ENCODE data around the gene ARPC5L. TPM values are rescaled to one million over a fixed set of nuclear protein-coding genes. Genes with fewer than 3 reads are reported as not detected.

Gene ARPC5L
- total and polyA plus RNA-seq, 2 of the 8 experiments (the other 6 are each of a cell fraction or from before 2014, with no cell fraction given) = 34.1 to 50.6 TPM

- no peak for FAIRE-seq
- no peak overlapping the region for H4K8ac ChIP-seq (ENCODE audit: extremely low read depth, insufficient read depth, low read length)
Observed at GRCh38 chr9:124913378-124913777, 51.4 kb downstream of the ARPC5L start.

More at GRCh38 chr9:124913378-124913777, 51.4 kb downstream of the ARPC5L start:
- no peak overlapping the region for H3K23ac ChIP-seq (ENCODE audit: insufficient read length)
- CTCF ChIA-PET (ENCODE audit: partially characterized antibody) = interaction anchor here (1.7 kb wide), 1 partner anchor 529 kb away, joined by 3 read pairs; no protein-coding TSS in a partner anchor
- no peak overlapping the region for H4K91ac ChIP-seq (replicated peaks; ENCODE audit: insufficient read length, low read length)
- H3K36me3 ChIP-seq (ENCODE audit: control insufficient read depth in 2 of 4, insufficient read depth in 4 of 4, low read length in 3 of 4) = peaks cover 0 to 7% (median 2%) of the 10 kb centered on the region in 4 experiments; a peak in 2 of 8 replicates
- no peaks in the 10 kb centered on the region for H3K9me3 ChIP-seq (ENCODE audit: insufficient read depth in 2 of 2, low read depth in 1 of 2, low read length in 1 of 2)
- no peak overlapping the region for H2BK120ac ChIP-seq (replicated peaks; ENCODE audit: low read depth, low read length)
- no peak overlapping the region for H2BK20ac ChIP-seq (ENCODE audit: low read length)
- H2AFZ ChIP-seq (ENCODE audit: low read length) = no peak overlapping the region
- no peak for DNase-seq (ENCODE audit: low read depth in 1 of 2, low spot score in 2 of 2)
- H2BK15ac ChIP-seq (ENCODE audit: low read length) = no peak overlapping the region
- no peaks in the 10 kb centered on the region for H3K79me2 ChIP-seq (ENCODE audit: control insufficient read depth in 1 of 2, insufficient read depth in 2 of 2, low read length in 2 of 2)
- H3K9ac ChIP-seq (replicated peaks in 1 of 4; ENCODE audit: extremely low read depth in 1 of 4, low read depth in 3 of 4, low read length in 3 of 4) = no peak overlapping the region
- POLR2A ChIA-PET (ENCODE audit: partially characterized antibody) = interaction anchor here (1.5 kb wide), 1 partner anchor 16 kb away, joined by 3 read pairs; no protein-coding TSS in a partner anchor
- no peak overlapping the region for H4K5ac ChIP-seq (ENCODE audit: insufficient read length, low read depth, low read length)
- no peak overlapping the region for H3K4me3 ChIP-seq (ENCODE audit: extremely low read depth in 1 of 4, insufficient read depth in 2 of 4, low read depth in 3 of 4, low read length in 4 of 4)
- no peak overlapping the region for H2BK5ac ChIP-seq (ENCODE audit: low read depth, low read length)
- H3K4me2 ChIP-seq (ENCODE audit: insufficient read depth in 1 of 2, low read depth in 2 of 2, low read length in 2 of 2) = no peak overlapping the region
- WGBS, 2 experiments (ENCODE audit: extremely low coverage in 1 of 2, insufficient coverage in 1 of 2, insufficient read length in 1 of 2, insufficient replicate concordance in 2 of 2, low coverage in 1 of 2, low lambda C conversion rate in 2 of 2, missing lambda C conversion rate in 1 of 2) = 90% methylated on average over 2 of the region's 2 CpGs; no CpG with 5 or more reads in 1 of the 2 experiments
- no peak overlapping the region for H3K27ac ChIP-seq (ENCODE audit: low read depth, low read length)
- no peaks in the 10 kb centered on the region for H3K4me1 ChIP-seq (replicated peaks in 1 of 4; ENCODE audit: control insufficient read depth in 3 of 4, insufficient read depth in 4 of 4, low read length in 3 of 4)
- H3K4ac ChIP-seq (replicated peaks; ENCODE audit: insufficient read length, low read depth, low read length) = no peak overlapping the region
- TF ChIP-seq SIX5 (IDR thresholded peaks at IDR 0.05; ENCODE audit: low read depth, low read length) (no peak), TAF1 (IDR thresholded peaks at IDR 0.05; ENCODE audit: low read depth, low read length) (no peak), TAF7 (optimal IDR thresholded peaks at IDR 0.05; ENCODE audit: borderline replicate concordance, low read depth, low read length) (no peak), GTF2F1 (IDR thresholded peaks at IDR 0.05; ENCODE audit: borderline replicate concordance, low read depth, low read length) (no peak), E2F6 (IDR thresholded peaks at IDR 0.05) (no peak)
- peaks cover 0 to 2% of the 10 kb centered on the region in 2 experiments for H4K20me1 ChIP-seq (replicated peaks in 1 of 2; ENCODE audit: control insufficient read depth in 1 of 2, insufficient read depth in 2 of 2, low read length in 2 of 2)
- H3K27me3 ChIP-seq (replicated peaks in 1 of 4; ENCODE audit: control insufficient read depth in 3 of 4, extremely low read depth in 1 of 4, insufficient read depth in 3 of 4, low read length in 3 of 4) = no peaks in the 10 kb centered on the region
- H3K23me2 ChIP-seq (ENCODE audit: low read depth, low read length) = no peaks in the 10 kb centered on the region
- no peak overlapping the region for H2AK5ac ChIP-seq (ENCODE audit: low read depth, low read length)
- H3K56ac ChIP-seq (replicated peaks; ENCODE audit: insufficient read length, low read depth, low read length) = no peak overlapping the region
- no peak overlapping the region for H2BK12ac ChIP-seq (ENCODE audit: low read depth, low read length)
- no peak overlapping the region for H3K14ac ChIP-seq (ENCODE audit: insufficient read length)
- H3K18ac ChIP-seq (ENCODE audit: extremely low read depth, low read length) = no peak overlapping the region
- H3K79me1 ChIP-seq (ENCODE audit: low read depth, low read length) = no peaks in the 10 kb centered on the region

Data from H1 (cell line).